ENCODE results near the gene ID1.
"Not testable (repeated sequence)": the region's sequence is repeated elsewhere in the genome, so short reads cannot be mapped to it uniquely, and the experiment has no call there.

ID1 gene

GRCh38 chr20:31638317-31638716 is 33.2 kb downstream of the ID1 start:
- no peak for DNase-seq (ENCODE audit: low spot score)

GRCh38 chr20:31638816-31639215 is 33.7 kb downstream of the ID1 start:
- no peak for DNase-seq (ENCODE audit: low spot score)

GRCh38 chr20:31640259-31640658 is 35.2 kb downstream of the ID1 start:
- DNase-seq (ENCODE audit: low spot score), result no peak

- no peak for DNase-seq (ENCODE audit: low spot score)
Measured at GRCh38 chr20:31641391-31641790, 36.3 kb downstream of the ID1 start.

- DNase-seq (ENCODE audit: low spot score), result no peak
Measured at GRCh38 chr20:31642837-31643236, 37.7 kb downstream of the ID1 start.

GRCh38 chr20:31643522-31643921 is 38.4 kb downstream of the ID1 start:
- DNase-seq (ENCODE audit: low spot score), result no peak

- no peak for DNase-seq (ENCODE audit: low spot score)
Measured at GRCh38 chr20:31644701-31645100, 39.6 kb downstream of the ID1 start.

GRCh38 chr20:31648104-31648503 is 43.0 kb downstream of the ID1 start:
- not testable (repeated sequence) for DNase-seq (ENCODE audit: low spot score)

GRCh38 chr20:31652917-31653396 is 47.9 kb downstream of the ID1 start:
- DNase-seq (ENCODE audit: low spot score), result peak; percentile 48

- no peak for DNase-seq (ENCODE audit: low spot score)
Measured at GRCh38 chr20:31653561-31653960, 48.5 kb downstream of the ID1 start.

- DNase-seq (ENCODE audit: low spot score), result no peak
Measured at GRCh38 chr20:31654534-31654933, 49.4 kb downstream of the ID1 start.
